HEK293 (cell line): ENCODE results near the gene ZNF335.

Experiments
- CTCF ChIA-PET: fragments of 350-600 bp; formaldehyde crosslinking; extraction: SDS; loops from one replicate; lab custom pipeline; 2021; ENCODE audit warnings: antibody characterized with exemption; lab: Yijun Ruan, JAX
- POLR2A ChIA-PET: fragments of 300-600 bp; formaldehyde crosslinking; extraction: SDS; loops from one replicate; lab custom pipeline; 2020; ENCODE audit warnings: antibody characterized with exemption, inconsistent platforms; lab: Yijun Ruan, JAX
- H3K27ac ChIP-seq: fragments of 200-500 bp; sonication (Bioruptor generic); 2 replicates; pipeline ENCODE4 v1.5.1; 2014; ENCODE audit warnings: low read depth, low read length, control low read depth, inconsistent platforms; ENCODE audit errors: extremely low read depth
- H3K36me3 ChIP-seq, 2 experiments: fragments of 200-500 bp in 1 of 2; sonication (Bioruptor generic) in 1 of 2; 1 replicate in 1 of 2; 2 replicates in 1 of 2; pipeline ENCODE4 v1.5.1; 2014 to 2017; ENCODE audit warnings: inconsistent platforms in 2 of 2, low read length in 2 of 2; ENCODE audit not compliant: control insufficient read depth in 2 of 2, insufficient read depth in 1 of 2
- H3K4me1 ChIP-seq: fragments of 200-500 bp; sonication (Bioruptor generic); 2 replicates; pipeline ENCODE4 v1.5.1; 2014; ENCODE audit warnings: mild to moderate bottlenecking, low read length, inconsistent platforms; ENCODE audit not compliant: control insufficient read depth, insufficient read depth
- H3K4me3 ChIP-seq: 2 replicates; pipeline ENCODE4 v1.5.1; 2011; ENCODE audit warnings: low read depth, mild to moderate bottlenecking, control low read depth, low read length, moderate library complexity
- H3K9me3 ChIP-seq: fragments of 200-500 bp; sonication (Bioruptor generic); 2 replicates; pipeline ENCODE4 v1.5.1; 2014; ENCODE audit warnings: low read depth, low read length, inconsistent platforms; ENCODE audit not compliant: control insufficient read depth, insufficient read depth
- AEBP2 ChIP-seq: fragments of 450-650 bp; formaldehyde crosslinking; IDR thresholded peaks from 2 replicates; pipeline ENCODE4 v1.5.1; 2016; ENCODE audit warnings: missing biosample characterization, missing genetic modification characterization, borderline replicate concordance
- GLIS1 ChIP-seq: fragments of 450-650 bp; formaldehyde crosslinking; IDR thresholded peaks from 2 replicates; pipeline ENCODE4 v1.5.1; 2016; ENCODE audit warnings: missing biosample characterization, missing genetic modification characterization
- IKZF3 ChIP-seq: fragments of 450-650 bp; IDR thresholded peaks from 2 replicates; pipeline ENCODE4 v1.5.0; 2018; ENCODE audit warnings: missing biosample characterization, mild to moderate bottlenecking, missing genetic modification characterization, moderate library complexity
- PBX3 ChIP-seq: sonication (generic); formaldehyde crosslinking; IDR thresholded peaks from 2 replicates; pipeline ENCODE4 v1.8.1; 2022; ENCODE audit warnings: mild to moderate bottlenecking, moderate library complexity, missing genetic modification reagents
- PRDM2 ChIP-seq: fragments of 450-650 bp; formaldehyde crosslinking; IDR thresholded peaks from 2 replicates; pipeline ENCODE4 v1.5.1; 2016; ENCODE audit warnings: missing biosample characterization, missing genetic modification characterization, borderline replicate concordance
- SALL2 ChIP-seq: fragments of 450-650 bp; formaldehyde crosslinking; IDR thresholded peaks from 2 replicates; pipeline ENCODE4 v1.5.0; 2017; ENCODE audit warnings: missing biosample characterization, mild to moderate bottlenecking, missing genetic modification characterization, borderline replicate concordance
- SCRT2 ChIP-seq: fragments of 450-650 bp; formaldehyde crosslinking; IDR thresholded peaks from 2 replicates; pipeline ENCODE4 v1.5.1; 2016; ENCODE audit warnings: missing biosample characterization, missing genetic modification characterization
- SETDB1 ChIP-seq: IDR thresholded peaks from one replicate; pipeline ENCODE4 v1.6.1; 2017; ENCODE audit warnings: mild to moderate bottlenecking, low read length, moderate library complexity, mixed read lengths; ENCODE audit not compliant: insufficient read length
- SP2 ChIP-seq: fragments of 450-650 bp; formaldehyde crosslinking; IDR thresholded peaks from 2 replicates; pipeline ENCODE4 v1.5.1; 2016; ENCODE audit warnings: missing biosample characterization, missing genetic modification characterization
- ZBTB1 ChIP-seq: fragments of 450-650 bp; formaldehyde crosslinking; IDR thresholded peaks from 2 replicates; pipeline ENCODE4 v1.5.1; 2016; ENCODE audit warnings: missing biosample characterization, missing genetic modification characterization
- ZBTB21 ChIP-seq: fragments of 450-650 bp; formaldehyde crosslinking; IDR thresholded peaks from 2 replicates; pipeline ENCODE4 v1.5.1; 2017; ENCODE audit warnings: missing biosample characterization, missing genetic modification characterization
- ZNF132 ChIP-seq: fragments of 450-650 bp; formaldehyde crosslinking; IDR thresholded peaks from 2 replicates; pipeline ENCODE4 v1.5.1; 2017; ENCODE audit warnings: missing biosample characterization, missing genetic modification characterization, borderline replicate concordance
- ZNF223 ChIP-seq: fragments of 450-650 bp; formaldehyde crosslinking; IDR thresholded peaks from 2 replicates; pipeline ENCODE4 v1.5.1; 2016; ENCODE audit warnings: missing biosample characterization, missing genetic modification characterization
- ZNF324 ChIP-seq: fragments of 450-650 bp; formaldehyde crosslinking; IDR thresholded peaks from 2 replicates; pipeline ENCODE4 v1.5.1; 2016; ENCODE audit warnings: missing biosample characterization, missing genetic modification characterization
- ZNF362 ChIP-seq: fragments of 450-650 bp; formaldehyde crosslinking; IDR thresholded peaks from 2 replicates; pipeline ENCODE4 v1.5.1; 2016; ENCODE audit warnings: missing biosample characterization, missing genetic modification characterization
- ZNF426 ChIP-seq: fragments of 450-650 bp; formaldehyde crosslinking; IDR thresholded peaks from 2 replicates; pipeline ENCODE4 v1.5.1; 2017; ENCODE audit warnings: missing biosample characterization, missing genetic modification characterization, mild to moderate bottlenecking, inconsistent platforms, moderate library complexity
- ZNF473 ChIP-seq: fragments of 450-650 bp; formaldehyde crosslinking; IDR thresholded peaks from 2 replicates; pipeline ENCODE4 v1.5.1; 2017; ENCODE audit warnings: missing biosample characterization, missing genetic modification characterization
- ZNF510 ChIP-seq: fragments of 450-650 bp; formaldehyde crosslinking; IDR thresholded peaks from 2 replicates; pipeline ENCODE4 v1.5.1; 2018; ENCODE audit warnings: mild to moderate bottlenecking, missing genetic modification characterization, missing biosample characterization; ENCODE audit not compliant: insufficient replicate concordance
- ZNF571 ChIP-seq: fragments of 450-650 bp; formaldehyde crosslinking; IDR thresholded peaks from 2 replicates; pipeline ENCODE4 v1.5.0; 2017; ENCODE audit warnings: missing biosample characterization, missing genetic modification characterization
- ZNF580 ChIP-seq: fragments of 450-650 bp; formaldehyde crosslinking; IDR thresholded peaks from 2 replicates; pipeline ENCODE4 v1.5.1; 2016; ENCODE audit warnings: missing biosample characterization, missing genetic modification characterization
- ZNF645 ChIP-seq: fragments of 450-650 bp; formaldehyde crosslinking; IDR thresholded peaks from 2 replicates; pipeline ENCODE4; 2016; ENCODE audit warnings: missing biosample characterization, missing genetic modification characterization
- ZNF677 ChIP-seq: fragments of 450-650 bp; IDR thresholded peaks from 2 replicates; pipeline ENCODE4 v1.5.0; 2018; ENCODE audit warnings: missing biosample characterization, mild to moderate bottlenecking, missing genetic modification characterization, moderate library complexity
- ZSCAN30 ChIP-seq: fragments of 450-650 bp; IDR thresholded peaks from 2 replicates; pipeline ENCODE4 v1.5.1; 2018; ENCODE audit warnings: missing biosample characterization, mild to moderate bottlenecking, missing genetic modification characterization, moderate library complexity

The ZNF335 gene

GRCh38 chr20:46001498-46001897 is 29.5 kb upstream of the ZNF335 start:
- POLR2A ChIA-PET, result no interaction called here
- Histone ChIP-seq H3K9me3 (no peaks in the 10 kb centered on the region), H3K4me1 (no peaks in the 10 kb centered on the region), H3K4me3 (no peak overlapping the region), H3K36me3 (no peaks in the 10 kb centered on the region), H3K27ac (no peak overlapping the region)
- TF ChIP-seq ZNF580 (tag by site-specific recombination) (no peak), SETDB1 (no peak), SALL2 (tag by site-specific recombination) (no peak), ZSCAN30 (tag by site-specific recombination) (no peak)
- CTCF ChIA-PET, result interaction anchor here (0.7 to 6.4 kb wide), 3 partner anchors 12 to 42 kb away, joined by 3 to 49 read pairs (median 6); no protein-coding TSS in a partner anchor

GRCh38 chr20:46000262-46000996 is 28.4 kb upstream of the ZNF335 start:
- Histone ChIP-seq H3K4me1 (no peaks in the 10 kb centered on the region), H3K27ac (no peak overlapping the region), H3K36me3 (no peaks in the 10 kb centered on the region), H3K9me3 (no peaks in the 10 kb centered on the region), H3K4me3 (no peak overlapping the region)
- ChIA-PET POLR2A (interaction anchor here (1.5 kb wide), 1 partner anchor 10 kb away, joined by 3 read pairs; no protein-coding TSS in a partner anchor), CTCF (interaction anchor here (0.6 to 6.4 kb wide), 4 partner anchors 10 to 21 kb away, joined by 3 to 49 read pairs (median 5); no protein-coding TSS in a partner anchor)
- TF ChIP-seq PRDM2 (tag by site-specific recombination) (no peak), ZBTB21 (tag by site-specific recombination) (no peak), ZNF324 (no peak), ZNF571 (tag by site-specific recombination) (no peak), GLIS1 (tag by site-specific recombination) (no peak), ZNF426 (tag by site-specific recombination) (no peak), ZNF473 (tag by site-specific recombination) (no peak), ZNF677 (tag by site-specific recombination) (no peak), IKZF3 (tag by site-specific recombination) (no peak), ZNF510 (tag by site-specific recombination) (no peak), ZNF223 (tag by site-specific recombination) (no peak), ZBTB1 (no peak), SCRT2 (tag by site-specific recombination) (no peak), ZNF645 (tag by site-specific recombination) (no peak), SP2 (tag by site-specific recombination) (no peak), ZNF132 (tag by site-specific recombination) (no peak), PBX3 (CRISPR knock-in tag) (no peak), ZNF362 (tag by site-specific recombination) (no peak), AEBP2 (no peak)
